AG09319 (cell line): Measurements from ENCODE around the gene CYP2B6.

ENCODE experiments used
- DNase-seq: peaks from one replicate; pipeline ENCODE4 v3.0.0-alpha.2; 2010; ENCODE audit warnings: low read depth; ENCODE audit errors: extremely low read depth
- TF ChIP-seq, protein P1 (sequence below): IDR thresholded peaks from 2 replicates; pipeline ENCODE4 v1.5.1; 2011; ENCODE audit warnings: low read depth, mild to moderate bottlenecking, inconsistent platforms, low read length, moderate library complexity

Gene CYP2B6

DNA sequence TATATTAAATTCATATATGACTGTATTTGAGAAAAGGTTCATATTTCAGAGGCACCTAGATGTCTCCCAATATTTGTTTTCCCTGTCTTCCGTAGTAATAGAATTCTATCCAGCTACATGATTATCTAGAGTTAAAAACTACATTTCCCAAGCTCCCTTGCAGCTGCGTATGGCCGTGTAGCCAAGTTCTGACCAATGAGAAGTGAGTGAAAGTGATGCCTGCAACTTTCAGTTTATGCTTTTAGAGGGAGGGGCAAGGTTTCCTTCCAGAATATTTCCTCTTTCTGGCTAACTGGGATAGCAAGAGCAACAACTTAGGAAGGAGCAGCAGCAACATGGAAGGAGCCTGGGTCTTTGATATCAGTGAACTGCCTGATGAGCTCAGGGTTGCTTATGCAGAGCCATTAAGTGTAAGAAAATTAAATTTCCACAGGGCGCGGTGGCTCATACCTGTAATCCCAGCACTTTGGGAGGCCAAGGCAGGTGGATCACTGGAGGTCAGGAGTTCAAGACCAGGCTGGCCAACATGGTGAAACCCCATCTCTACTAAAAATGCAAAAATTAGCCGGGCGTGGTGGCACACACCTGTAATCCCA lies 74.0 kb downstream of the CYP2B6 start:
- no peak for DNase-seq
- TF ChIP-seq, protein P1, sequence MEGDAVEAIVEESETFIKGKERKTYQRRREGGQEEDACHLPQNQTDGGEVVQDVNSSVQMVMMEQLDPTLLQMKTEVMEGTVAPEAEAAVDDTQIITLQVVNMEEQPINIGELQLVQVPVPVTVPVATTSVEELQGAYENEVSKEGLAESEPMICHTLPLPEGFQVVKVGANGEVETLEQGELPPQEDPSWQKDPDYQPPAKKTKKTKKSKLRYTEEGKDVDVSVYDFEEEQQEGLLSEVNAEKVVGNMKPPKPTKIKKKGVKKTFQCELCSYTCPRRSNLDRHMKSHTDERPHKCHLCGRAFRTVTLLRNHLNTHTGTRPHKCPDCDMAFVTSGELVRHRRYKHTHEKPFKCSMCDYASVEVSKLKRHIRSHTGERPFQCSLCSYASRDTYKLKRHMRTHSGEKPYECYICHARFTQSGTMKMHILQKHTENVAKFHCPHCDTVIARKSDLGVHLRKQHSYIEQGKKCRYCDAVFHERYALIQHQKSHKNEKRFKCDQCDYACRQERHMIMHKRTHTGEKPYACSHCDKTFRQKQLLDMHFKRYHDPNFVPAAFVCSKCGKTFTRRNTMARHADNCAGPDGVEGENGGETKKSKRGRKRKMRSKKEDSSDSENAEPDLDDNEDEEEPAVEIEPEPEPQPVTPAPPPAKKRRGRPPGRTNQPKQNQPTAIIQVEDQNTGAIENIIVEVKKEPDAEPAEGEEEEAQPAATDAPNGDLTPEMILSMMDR: no peak
